Muscle of back (tissue), 11 donors: ENCODE data around the gene UBA6. TPM values are rescaled to one million over a fixed set of nuclear protein-coding genes. Genes with fewer than 3 reads are reported as not detected.
A peak's percentile ranks its signal among the peaks of the same experiment; 100 is the strongest.
"Not testable (repeated sequence)": the region's sequence is repeated elsewhere in the genome, so short reads cannot be mapped to it uniquely, and the experiment has no call there.

ENCODE experiments used
- DNase-seq, 3 donors: peaks; one replicate each; pipeline versions ENCODE4 v3.0.0 to v3.0.0-alpha.2; 2013
- polyA plus RNA-seq, 10 donors: library from polyadenylated mRNA; unstranded; fragments of 120-200 nt; gene quantifications; one replicate each; pipeline ENCODE4 v1.2.1, GENCODE V29; 2013; ENCODE audit not compliant: insufficient read length in 10 of 10

The UBA6 gene
- polyA plus RNA-seq, 10 donors = 33.6 to 61.6 (median 44.6) TPM

DNA sequence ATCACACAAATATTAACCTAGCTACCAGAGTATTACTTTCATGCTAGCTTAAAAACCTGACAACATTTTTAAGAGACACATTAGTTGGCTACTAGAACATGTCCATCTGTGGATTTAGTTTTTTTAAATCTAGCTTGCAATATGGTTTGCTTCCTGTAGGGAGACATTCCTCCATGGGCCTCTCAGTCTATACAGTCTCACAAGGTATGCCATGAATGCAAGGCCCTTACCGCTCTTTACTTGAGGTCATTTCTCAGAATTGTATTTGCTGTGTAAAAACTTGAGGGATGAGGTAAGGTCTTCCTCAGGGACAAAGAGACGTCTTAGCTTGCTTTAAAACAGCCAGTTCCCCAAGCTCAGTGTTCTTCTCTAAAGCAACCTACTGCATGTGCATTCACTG is 26.9 kb downstream of the UBA6 start:
- no peak for DNase-seq

- no peak for DNase-seq
Observed at GRCh38 chr4:67668315-67668714, 32.6 kb downstream of the UBA6 start.

DNA sequence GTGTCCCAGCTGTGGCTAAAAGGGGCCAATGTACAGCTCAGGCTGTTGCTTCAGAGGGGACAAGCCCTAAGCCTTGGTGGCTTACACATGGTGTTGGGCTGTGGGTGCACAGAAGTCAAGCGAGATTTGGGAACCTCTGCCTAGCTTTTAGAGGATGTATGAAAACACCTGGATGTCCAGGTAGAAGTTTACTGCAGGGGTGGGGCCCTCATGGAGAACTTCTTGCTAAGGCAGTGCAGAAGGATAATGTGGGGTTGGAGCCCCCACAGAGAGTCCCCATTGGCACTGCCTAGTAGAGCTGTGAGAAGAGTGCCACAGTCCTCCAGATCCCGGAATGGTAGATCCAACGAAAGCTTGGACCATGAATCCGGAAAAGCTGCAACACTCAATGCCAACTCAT is 40.5 kb downstream of the UBA6 start:
- no peak for DNase-seq

- no peak for DNase-seq
Observed at GRCh38 chr4:67659065-67659464, 41.9 kb downstream of the UBA6 start.

DNA sequence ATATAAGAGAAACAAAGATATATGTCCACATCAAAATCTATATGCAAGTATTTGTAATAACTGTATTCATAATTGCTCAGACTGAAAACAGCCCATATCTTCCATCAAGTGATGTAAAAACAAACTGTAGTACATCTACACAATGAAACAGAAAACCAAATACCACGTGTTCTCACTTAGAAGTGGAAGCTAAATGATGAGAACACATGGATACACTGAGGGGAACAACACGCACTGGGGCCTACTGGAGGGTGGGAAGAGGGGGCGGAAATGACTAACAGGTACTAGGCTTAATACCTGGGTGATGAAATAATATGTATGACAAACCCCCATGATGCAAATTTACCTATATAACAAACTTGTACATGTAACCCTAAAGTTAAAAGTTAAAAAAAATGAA is 42.7 kb downstream of the UBA6 start:
- no peak for DNase-seq

DNA sequence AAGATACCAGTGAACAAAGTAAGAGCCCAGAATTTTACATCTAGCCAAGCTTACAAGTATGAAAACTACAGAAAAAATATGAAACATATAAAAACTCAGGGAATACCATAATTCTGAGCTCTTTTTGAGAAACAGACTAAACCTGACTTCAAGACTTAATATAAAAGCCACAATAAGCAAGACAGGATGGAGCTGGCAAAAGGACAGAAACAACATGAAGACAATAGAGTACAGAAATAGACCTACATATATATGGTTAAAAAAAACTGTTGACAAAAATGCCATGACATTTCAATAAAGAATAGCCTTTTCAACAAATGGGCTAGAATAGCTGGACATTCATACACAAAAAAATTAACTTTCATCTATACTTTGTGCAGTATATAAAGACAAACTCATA is 49.4 kb downstream of the UBA6 start:
- DNase-seq = no peak

GRCh38 chr4:67638136-67638535 is 62.8 kb downstream of the UBA6 start:
- DNase-seq = no peak

- not testable (repeated sequence) for DNase-seq
Observed at GRCh38 chr4:67636978-67637377, 64.0 kb downstream of the UBA6 start.

DNA sequence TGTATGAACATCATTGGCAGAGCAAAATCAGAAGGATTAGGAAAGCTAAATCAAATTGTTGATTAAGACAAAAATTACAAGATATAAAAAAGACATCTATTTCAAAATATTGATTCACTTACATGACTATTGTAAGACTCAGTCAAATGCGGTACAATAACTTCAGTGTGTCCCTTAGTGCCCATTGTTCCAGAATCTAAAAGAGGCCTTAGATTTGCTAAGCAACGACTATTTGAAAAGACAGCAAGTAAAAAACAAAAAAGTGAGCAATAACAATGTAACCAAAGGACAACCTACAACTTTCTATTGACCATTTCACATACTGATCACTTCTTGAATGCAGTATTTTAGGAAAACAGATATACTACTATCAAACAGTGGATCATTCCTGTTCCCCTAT is 65.6 kb downstream of the UBA6 start:
- DNase-seq = no peak

DNA sequence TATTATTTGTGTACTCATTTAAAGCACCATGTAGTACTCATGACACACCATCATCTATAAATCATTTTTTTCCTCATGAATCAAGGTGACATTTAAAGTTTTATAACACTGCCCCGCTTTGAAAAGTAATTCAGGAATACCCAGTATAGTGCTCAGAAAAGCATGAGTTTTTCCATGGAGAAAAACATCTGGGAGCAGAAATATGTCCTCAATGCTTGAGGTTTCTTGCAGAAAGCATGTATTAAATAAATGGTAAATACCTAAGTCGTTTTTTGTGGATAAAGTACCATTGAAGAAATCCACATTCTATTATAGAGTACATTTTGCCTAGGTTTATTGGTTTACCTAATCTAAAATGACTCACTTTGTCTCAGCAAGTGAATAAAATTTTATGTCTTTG is 66.2 kb downstream of the UBA6 start:
- DNase-seq = no peak

DNA sequence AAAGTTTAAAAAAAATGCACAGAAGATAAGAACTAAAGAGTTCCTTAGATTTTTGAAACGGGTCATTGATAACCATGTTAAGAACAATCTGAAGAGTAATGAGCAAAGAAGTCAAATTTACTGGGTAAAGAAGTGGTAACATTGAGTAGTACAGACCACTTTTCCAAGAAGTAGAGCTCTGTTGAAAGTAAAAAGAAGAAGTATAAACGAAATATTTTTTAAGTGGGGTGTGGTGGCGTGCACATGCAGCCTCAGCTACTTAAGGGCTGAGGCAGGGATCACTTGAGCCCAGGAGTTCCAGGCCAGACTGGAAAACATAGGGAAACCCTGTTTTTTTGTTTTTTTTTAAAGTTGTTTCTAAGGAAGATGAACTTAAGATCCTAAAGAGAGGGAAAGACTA is 68.5 kb downstream of the UBA6 start:
- no peak for DNase-seq

GRCh38 chr4:67624939-67625338 is 76.0 kb downstream of the UBA6 start:
- no peak for DNase-seq

DNA sequence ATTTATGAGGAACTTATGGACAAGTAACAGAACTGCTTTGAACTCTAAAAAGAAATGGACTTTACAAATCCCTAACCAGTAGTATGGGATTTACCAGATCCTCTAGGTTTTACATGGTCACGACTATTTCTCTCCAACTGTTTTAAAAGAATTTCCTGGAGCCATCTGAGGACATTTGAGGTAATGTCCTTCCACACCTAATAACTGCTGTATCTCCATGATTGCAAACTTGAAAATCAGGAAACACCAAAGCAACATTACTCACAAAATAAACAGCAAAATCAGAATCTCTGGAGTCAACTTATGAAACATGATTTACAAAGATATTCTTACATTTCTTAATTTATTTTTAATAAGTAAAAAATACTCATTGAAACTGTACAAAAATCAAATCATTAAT is 84.5 kb downstream of the UBA6 start:
- no peak for DNase-seq

- no peak for DNase-seq
Observed at GRCh38 chr4:67615119-67615518, 85.8 kb downstream of the UBA6 start.

- no peak for DNase-seq
Observed at GRCh38 chr4:67614186-67614585, 86.8 kb downstream of the UBA6 start.

DNA sequence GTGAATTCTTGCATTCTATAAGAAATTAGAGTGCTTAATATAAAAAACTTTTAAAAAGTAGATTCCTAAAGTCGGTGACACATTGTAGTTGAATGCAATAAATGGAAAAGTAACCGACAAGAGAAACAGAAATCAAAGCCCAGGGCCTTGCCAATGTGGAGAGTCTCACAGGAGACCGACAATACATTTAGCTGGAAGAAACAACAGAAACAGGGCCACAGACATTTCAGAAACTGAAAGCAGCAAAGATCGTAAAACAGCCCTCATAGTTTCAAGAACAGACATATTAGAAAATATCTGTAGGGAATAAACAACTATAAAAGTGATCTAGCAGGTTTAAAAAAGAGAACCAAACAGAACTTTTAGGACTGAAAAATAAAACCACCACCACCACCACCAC is 92.9 kb downstream of the UBA6 start:
- peak; percentile 10 to 39 (median 11) for DNase-seq

- no peak for DNase-seq
Observed at GRCh38 chr4:67604749-67605148, 96.2 kb downstream of the UBA6 start.

DNA sequence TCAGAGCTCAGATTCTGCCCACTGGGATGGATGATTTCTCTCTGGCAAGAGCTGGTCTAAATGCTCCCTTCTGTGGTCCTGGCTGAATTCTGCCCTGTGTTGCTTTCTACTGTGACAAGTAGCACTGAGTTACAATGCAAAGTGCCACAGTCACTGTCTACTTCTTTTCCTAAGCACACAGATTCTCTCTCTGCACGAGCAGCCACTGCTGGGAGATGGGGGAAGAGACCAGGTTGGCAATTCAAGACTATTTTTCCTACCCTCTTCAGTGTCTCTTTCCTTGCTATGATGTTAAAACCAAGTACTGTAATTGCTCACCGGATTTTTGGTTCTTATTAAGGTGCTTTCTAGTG is 97.0 kb downstream of the UBA6 start:
- no peak for DNase-seq

DNA sequence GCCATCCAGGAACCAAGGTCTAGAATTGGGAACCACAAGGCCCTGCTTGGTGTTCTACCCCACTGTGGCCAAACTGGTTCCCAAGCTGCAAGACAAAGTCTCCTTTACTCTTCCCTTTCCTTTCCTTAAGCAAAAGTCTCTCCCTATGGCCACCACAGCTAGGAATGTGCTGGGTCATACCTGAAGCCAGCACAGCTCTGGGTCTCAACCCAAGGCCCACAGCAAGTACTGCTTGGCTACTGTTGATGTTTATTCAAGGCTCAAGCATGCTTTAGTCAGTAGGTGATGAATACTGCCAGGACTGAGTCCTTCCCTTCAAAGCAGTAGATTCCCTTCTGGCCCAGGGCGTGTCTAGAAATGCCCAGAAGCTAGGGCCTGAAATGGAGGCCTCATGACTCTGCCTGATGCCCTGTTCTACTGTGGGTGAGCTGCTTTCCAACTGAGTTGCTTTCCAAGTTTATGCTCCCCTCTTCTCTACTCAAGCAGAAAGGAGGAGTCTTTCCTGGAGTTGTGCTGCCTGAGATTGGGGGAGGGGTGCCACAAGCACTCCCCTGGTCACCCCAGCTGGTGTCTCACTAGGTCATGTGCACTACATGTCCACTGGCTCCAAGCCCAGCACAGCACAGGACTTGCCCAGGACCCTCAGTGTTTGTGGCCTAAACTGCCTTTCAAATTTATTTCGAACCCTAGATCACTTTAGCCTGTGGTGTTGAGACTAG is 97.5 kb downstream of the UBA6 start:
- DNase-seq = no peak

GRCh38 chr4:67593741-67594175 is 107.2 kb downstream of the UBA6 start:
- DNase-seq = no peak

DNA sequence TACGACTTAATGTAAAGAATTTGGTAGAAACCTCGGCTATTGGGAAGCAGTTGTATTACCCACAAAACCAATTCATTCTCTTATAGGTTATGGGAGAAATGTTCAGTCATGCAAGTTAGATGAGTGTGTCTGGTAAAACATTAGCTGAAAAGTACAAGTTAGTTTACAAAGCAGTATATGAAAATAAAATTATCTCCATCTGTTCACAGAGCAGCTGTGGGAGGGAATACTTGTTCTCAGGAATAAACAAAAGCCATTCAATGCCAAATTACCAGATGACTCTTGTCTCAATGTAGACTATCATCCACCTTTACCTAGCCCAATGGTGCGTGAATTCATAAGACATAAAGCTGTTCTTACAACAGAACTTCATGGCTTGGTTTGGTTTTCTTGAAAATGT is 113.8 kb downstream of the UBA6 start:
- DNase-seq = no peak

DNA sequence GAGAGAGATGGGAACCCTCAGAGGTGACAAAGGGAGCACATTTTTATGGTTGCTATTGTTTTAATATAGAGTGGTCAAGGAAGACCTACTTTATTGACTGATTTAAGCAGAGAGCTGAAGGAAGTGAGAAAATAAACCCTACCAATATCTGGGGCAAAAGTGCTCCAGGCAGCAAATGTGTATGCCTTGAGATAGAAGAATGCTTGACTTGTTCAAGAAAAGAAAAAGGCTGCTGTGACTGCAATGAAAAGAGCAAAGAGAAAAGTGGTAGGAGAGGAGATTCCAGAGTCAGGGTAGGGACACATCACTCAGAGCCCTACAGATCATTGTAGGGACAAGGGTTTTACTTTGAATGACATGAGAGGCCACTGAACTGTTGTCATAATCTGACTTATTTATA is 116.5 kb downstream of the UBA6 start:
- no peak for DNase-seq

DNA sequence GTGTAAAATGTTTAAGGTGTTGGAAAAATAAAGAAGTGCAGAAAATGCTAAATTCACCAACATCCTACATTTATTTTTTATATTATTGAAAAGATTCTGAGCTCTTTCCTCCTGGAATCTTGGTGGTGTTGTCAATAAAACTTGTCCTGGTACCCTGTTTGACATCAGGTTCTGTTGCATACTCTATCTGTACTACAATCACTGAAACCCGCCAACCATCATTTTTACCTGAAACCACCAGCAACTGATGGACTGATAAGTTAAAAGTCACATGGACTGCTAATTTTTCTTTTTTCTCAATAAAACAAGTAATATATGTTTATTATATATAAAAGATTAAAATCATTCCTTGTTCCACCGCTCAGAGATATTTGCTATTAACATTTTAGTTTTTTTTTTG is 119.0 kb downstream of the UBA6 start:
- DNase-seq = no peak

GRCh38 chr4:67581208-67581857 is 119.6 kb downstream of the UBA6 start:
- DNase-seq = no peak
